PC-3 (cell line): Measurements from ENCODE around the gene LRP10.

Source experiments
- EZH2 ChIP-seq: fragments of 300-600 bp; sonication (generic); IDR thresholded peaks from one replicate; pipeline ENCODE4 v1.6.1; 2017; ENCODE audit warnings: antibody characterized with exemption, mild to moderate bottlenecking, low read length; ENCODE audit not compliant: unreplicated experiment
- EZH2phosphoT487 ChIP-seq: fragments of 300-600 bp; sonication (generic); IDR thresholded peaks from 2 replicates; pipeline ENCODE4 v1.6.1; 2018; ENCODE audit warnings: mild to moderate bottlenecking, antibody characterized with exemption, low read length, borderline replicate concordance
- TF ChIP-seq, protein P1 (sequence below): fragments of 300-600 bp; sonication (generic); conservative IDR thresholded peaks from 2 replicates; pipeline ENCODE4 v1.5.1; 2017; ENCODE audit warnings: antibody characterized with exemption, low read depth, mild to moderate bottlenecking, low read length

DNA sequence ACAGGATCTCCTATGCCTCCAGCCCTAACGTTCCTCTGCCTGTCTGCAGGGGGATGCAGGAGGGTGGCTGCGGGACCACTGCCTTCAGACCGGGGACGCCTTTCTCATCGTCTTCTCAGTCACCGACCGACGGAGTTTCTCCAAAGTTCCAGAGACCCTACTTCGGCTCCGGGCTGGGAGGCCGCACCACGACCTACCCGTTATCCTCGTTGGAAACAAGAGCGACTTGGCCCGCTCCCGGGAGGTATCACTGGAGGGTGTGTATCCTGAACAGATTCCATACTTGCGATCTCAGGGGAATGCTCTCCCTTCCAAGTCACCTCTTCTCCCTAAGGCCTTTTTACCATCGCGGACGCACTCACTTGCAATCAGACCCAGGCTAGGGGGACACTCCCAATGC, 14.4 kb downstream of the LRP10 start:
- TF ChIP-seq, protein P1, sequence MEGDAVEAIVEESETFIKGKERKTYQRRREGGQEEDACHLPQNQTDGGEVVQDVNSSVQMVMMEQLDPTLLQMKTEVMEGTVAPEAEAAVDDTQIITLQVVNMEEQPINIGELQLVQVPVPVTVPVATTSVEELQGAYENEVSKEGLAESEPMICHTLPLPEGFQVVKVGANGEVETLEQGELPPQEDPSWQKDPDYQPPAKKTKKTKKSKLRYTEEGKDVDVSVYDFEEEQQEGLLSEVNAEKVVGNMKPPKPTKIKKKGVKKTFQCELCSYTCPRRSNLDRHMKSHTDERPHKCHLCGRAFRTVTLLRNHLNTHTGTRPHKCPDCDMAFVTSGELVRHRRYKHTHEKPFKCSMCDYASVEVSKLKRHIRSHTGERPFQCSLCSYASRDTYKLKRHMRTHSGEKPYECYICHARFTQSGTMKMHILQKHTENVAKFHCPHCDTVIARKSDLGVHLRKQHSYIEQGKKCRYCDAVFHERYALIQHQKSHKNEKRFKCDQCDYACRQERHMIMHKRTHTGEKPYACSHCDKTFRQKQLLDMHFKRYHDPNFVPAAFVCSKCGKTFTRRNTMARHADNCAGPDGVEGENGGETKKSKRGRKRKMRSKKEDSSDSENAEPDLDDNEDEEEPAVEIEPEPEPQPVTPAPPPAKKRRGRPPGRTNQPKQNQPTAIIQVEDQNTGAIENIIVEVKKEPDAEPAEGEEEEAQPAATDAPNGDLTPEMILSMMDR: no peak
- TF ChIP-seq EZH2phosphoT487: no peak
- no peak for TF ChIP-seq EZH2
